Cardiac muscle cell (in vitro differentiated cells and primary cell): ENCODE data around the gene UPB1. TPM values are rescaled to one million over a fixed set of nuclear protein-coding genes. Genes with fewer than 3 reads are reported as not detected.
"Not testable (repeated sequence)": the region's sequence is repeated elsewhere in the genome, so short reads cannot be mapped to it uniquely, and the experiment has no call there.

Experiments
- DNase-seq, 2 donors: peaks; one replicate each; pipeline versions ENCODE4 v3.0.0 to v3.0.0-alpha.2; 2010 to 2017; ENCODE audit warnings: low read depth in 1 of 2, low spot score in 1 of 2
- H3K27ac ChIP-seq: fragments of 200-600 bp; sonication (generic); 2 replicates; pipeline ENCODE4 v1.5.1; 2016
- H3K27me3 ChIP-seq: fragments of 200-600 bp; sonication (generic); 2 replicates; pipeline ENCODE4 v1.6.0; 2016; ENCODE audit warnings: control low read depth
- H3K36me3 ChIP-seq: fragments of 200-600 bp; sonication (generic); 2 replicates; pipeline ENCODE4 v1.5.1; 2016; ENCODE audit warnings: control low read depth
- H3K4me1 ChIP-seq: fragments of 200-600 bp; sonication (generic); 2 replicates; pipeline ENCODE4 v1.8.1; 2017; ENCODE audit warnings: low read depth, mild to moderate bottlenecking, mixed run types
- H3K4me3 ChIP-seq: fragments of 200-600 bp; sonication (generic); 2 replicates; pipeline ENCODE4 v1.5.1; 2016; ENCODE audit warnings: mild to moderate bottlenecking
- H3K9me3 ChIP-seq: fragments of 200-600 bp; sonication (generic); 2 replicates; pipeline ENCODE4 v1.5.1; 2017; ENCODE audit warnings: low read depth, mild to moderate bottlenecking, control low read depth
- CTCF ChIP-seq: IDR thresholded peaks from 2 replicates; pipeline ENCODE4 v1.5.1; 2012; ENCODE audit warnings: low read depth, mild to moderate bottlenecking, low read length
- polyA plus RNA-seq: library from polyadenylated mRNA; unstranded; fragments of >200 nt; fragmentation: Nextera tagmentation; extraction: Ambion mirVana; gene quantifications from 2 replicates; pipeline ENCODE4 v1.2.1, GENCODE V29; 2016
- total RNA-seq: library from RNA; depleted of rRNA; stranded (reverse); fragments of >200 nt; gene quantifications from 2 replicates; pipeline ENCODE4 v1.2.3, GENCODE V29; 2016

UPB1 gene
- total and polyA plus RNA-seq, 2 experiments from 2014 or later, result 1.6 to 4.0 TPM

DNA sequence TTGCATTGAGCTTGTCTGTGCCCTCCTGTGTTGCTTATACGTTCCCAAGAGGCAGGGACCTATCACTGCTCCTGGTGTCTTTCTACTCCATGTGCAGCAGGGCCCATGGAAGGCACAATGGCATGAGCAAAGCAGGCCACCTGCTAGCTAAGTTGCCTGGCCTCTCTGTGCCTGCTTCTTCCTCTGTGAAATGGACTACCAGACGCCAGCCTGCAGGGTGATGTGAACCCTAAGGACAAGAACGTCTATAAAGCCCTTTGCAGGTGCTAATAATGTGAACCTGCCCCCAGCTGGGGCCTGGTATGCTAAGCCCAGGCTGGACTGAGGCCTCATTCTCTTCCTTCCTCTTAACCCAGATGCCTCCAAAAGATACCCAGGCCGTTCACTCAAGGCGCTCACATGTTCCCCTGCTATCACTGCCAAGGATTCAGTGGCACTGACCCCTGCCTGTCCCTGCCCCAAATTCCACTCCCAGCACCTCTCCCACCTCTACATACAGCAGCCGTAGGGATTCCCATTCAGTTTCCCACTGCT lies 55.8 kb downstream of the UPB1 start:
- DNase-seq, result no peak
- H3K4me1 ChIP-seq, result peaks cover 10% of the 10 kb centered on the region
- H3K27ac ChIP-seq, result no peak overlapping the region
- peaks cover 12% of the 10 kb centered on the region for H3K36me3 ChIP-seq
- TF ChIP-seq CTCF, result no peak
- no peaks in the 10 kb centered on the region for H3K9me3 ChIP-seq
- H3K27me3 ChIP-seq, result no peaks in the 10 kb centered on the region
- no peak overlapping the region for H3K4me3 ChIP-seq

DNA sequence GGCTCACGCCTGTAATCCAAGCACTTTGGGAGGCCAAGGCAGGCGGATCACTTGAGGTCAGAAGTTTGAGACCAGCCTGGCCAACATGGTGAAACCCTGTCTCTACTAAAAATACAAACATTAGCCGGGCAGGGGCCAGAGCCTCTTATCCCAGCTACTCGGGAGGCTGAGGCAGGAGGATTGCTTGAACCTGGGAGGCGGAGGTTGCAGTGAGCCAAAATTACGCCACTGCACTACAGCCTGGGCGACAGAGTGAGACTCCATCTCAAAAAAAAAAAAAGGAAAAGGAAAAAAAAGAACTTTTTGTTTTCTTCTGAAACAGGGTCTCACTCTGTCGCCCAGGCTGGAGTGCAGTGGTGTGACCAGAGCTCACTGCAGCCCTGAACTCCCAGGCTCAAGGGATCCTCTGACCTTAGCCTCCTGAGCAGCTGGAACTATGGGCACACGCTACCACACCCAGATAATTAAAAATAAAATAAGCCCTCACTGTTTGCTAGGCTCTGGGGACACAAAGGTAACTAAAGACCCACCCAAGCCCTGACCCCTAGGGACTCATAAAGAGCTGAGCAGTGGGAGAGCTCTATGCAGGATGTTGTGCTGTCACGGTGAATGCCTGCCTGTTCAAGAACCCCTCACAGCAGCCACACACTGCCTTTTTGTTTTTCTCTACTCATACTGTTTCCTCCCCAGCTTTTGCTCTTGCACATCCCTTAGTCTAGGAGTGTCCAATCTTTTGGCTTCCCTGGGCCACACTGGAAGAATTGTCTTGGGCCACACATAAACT lies 57.6 kb downstream of the UPB1 start:
- H3K36me3 ChIP-seq, H3K9me3 ChIP-seq, H3K27me3 ChIP-seq, H3K4me3 ChIP-seq, DNase-seq: not testable (repeated sequence)
- Histone ChIP-seq H3K27ac (peak overlapping the region; percentile 84), H3K4me1 (peaks cover 19% of the 10 kb centered on the region)

DNA sequence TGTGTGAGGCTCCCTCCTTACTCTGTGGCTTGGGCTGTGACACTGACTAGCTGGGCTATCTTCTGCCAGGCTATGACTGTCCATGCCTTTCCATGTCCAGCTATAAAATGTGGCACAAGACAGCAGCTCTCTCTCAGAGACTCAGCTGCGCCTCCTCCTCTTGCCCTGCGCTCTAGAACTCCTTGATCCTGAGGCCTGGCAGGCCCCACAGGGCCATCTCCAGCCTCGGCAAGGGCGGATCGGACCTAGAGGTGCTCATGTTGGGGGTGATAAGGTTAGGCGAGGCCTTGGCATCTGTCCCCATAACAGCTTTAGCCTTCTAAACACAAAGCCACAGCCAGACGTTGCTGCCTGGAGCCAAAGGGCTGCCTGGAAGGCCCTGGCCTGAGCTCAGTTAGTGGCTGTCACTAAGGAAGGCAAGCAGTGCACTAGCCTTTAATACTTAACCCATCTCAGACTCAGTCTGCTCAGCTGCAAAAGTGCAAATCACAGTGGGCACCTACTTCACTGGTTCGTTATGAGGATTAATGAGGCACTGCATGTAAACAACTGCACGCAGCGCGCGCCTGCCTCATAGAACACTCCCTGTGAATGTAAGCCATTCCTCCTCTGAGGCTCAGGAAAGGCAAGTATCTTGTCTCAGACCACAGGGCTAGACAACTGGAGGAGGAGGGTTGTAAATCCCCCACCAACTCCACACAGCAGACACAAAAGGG lies 58.6 kb downstream of the UPB1 start:
- Histone ChIP-seq H3K4me3 (peak overlapping the region; percentile 84), H3K9me3 (no peaks in the 10 kb centered on the region), H3K27me3 (no peaks in the 10 kb centered on the region), H3K27ac (peak overlapping the region; percentile 84), H3K4me1 (peaks cover 19% of the 10 kb centered on the region), H3K36me3 (peaks cover 8% of the 10 kb centered on the region)
- no peak for TF ChIP-seq CTCF
- no peak for DNase-seq

DNA sequence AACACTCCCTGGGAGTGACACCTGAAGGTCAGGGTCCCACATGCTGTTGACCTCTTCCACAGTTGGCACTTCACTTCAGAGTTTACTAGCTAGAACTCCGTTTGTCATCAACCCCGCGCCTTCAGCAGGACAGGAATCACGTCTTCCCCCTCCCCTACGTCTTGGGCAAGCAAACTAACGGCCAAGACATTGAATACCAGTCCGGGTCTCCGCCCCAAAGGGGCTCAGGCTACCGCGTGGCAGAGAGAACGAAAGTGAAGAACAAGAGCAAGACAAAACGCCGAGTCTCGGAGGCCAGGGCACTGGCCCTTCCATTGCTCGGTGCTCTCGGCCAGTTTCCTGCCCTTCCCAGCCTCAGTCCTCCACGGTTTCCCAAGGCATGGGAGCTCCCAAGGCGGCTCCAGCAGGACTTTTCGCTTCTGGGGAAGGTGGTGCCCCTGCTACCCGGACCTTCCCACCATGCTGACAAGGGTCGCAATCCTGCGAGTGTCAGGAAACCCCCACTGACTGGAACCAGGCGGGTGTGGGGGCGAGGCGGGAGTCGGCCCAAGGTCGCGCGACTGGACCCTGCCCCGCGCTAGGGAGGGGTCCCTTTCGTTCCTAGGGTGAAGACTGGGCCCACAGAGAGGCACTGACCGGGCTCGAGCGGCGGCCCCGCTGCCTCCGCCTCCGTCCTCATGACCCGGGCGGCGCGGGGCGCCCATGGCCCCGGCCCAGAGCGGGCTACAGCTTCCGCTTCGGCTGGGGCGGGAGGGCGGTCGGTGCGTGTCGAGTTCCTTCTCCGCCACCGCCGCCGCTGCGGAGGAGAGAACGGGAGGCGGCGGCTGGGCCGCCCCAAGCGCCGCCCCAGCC lies 59.4 kb downstream of the UPB1 start, which contains the start of gene GUCD1:
GUCD1 (minus strand) TSS at position 826 of the 852 bp plus-strand sequence; CDS start at position 679, 147 bp downstream.
- Histone ChIP-seq H3K27ac (peak within 1 kb of the TSS; percentile 86), H3K4me1 (peaks cover 19% of the 10 kb centered on the region), H3K36me3 (peaks cover 16% of the 10 kb centered on the region), H3K27me3 (no peaks in the 10 kb centered on the region), H3K4me3 (peak within 1 kb of the TSS; percentile 84), H3K9me3 (no peaks in the 10 kb centered on the region)
- TF ChIP-seq CTCF, result no peak
- peak; percentile 31 to 52 for DNase-seq

- H3K36me3 ChIP-seq, result peaks cover 18% of the 10 kb centered on the region
- peak within 1 kb of the TSS; percentile 84 for H3K4me3 ChIP-seq
- peaks cover 19% of the 10 kb centered on the region for H3K4me1 ChIP-seq
- peak; percentile 98 to 99 for DNase-seq
- H3K27me3 ChIP-seq, result no peaks in the 10 kb centered on the region
- peak within 1 kb of the TSS; percentile 86 for H3K27ac ChIP-seq
- TF ChIP-seq CTCF, result peak; percentile 33
- H3K9me3 ChIP-seq, result no peaks in the 10 kb centered on the region
Measured at GRCh38 chr22:24555165-24556039, 60.3 kb downstream of the UPB1 start, which contains the start of gene SNRPD3. SNRPD3 (plus strand) TSS chr22:24555999; CDS start chr22:24557675, 1,676 bp downstream.
